IMR-90 (cell line): ENCODE results near the gene RANBP6. TPM values are rescaled to one million over a fixed set of nuclear protein-coding genes. Genes with fewer than 3 reads are reported as not detected.

Experiments
- ATAC-seq: fragments of 200-7000 bp; cut with Tn5 transposase; 2 replicates; pipeline ENCODE4 v1.9.1; 2020; ENCODE audit warnings: low read depth, mild to moderate bottlenecking, moderate library complexity
- BruUV-seq: library from RNA; stranded (reverse); fragments of 400-500 nt; replicated peaks from 2 replicates; lab custom pipeline; 2021; lab: Mats Ljungman, UMichigan
- CTCF ChIA-PET: fragments of 300-600 bp; formaldehyde crosslinking; extraction: SDS; loops from one replicate; lab custom pipeline; 2021; ENCODE audit warnings: antibody characterized with exemption; lab: Yijun Ruan, JAX
- POLR2A ChIA-PET: fragments of 300-600 bp; sonication (Branson Sonifier 250); formaldehyde crosslinking; loops from one replicate; lab custom pipeline; 2022; ENCODE audit warnings: antibody characterized with exemption; ENCODE audit not compliant: unreplicated experiment; lab: Charles Lee
- DNase-seq: peaks from one replicate; pipeline ENCODE4 v3.0.0; 2013
- H2AFZ ChIP-seq: replicated peaks from 2 replicates; pipeline ENCODE3; 2013; ENCODE audit warnings: low read length, mild to moderate bottlenecking; ENCODE audit not compliant: poor library complexity
- H2AK5ac ChIP-seq: 2 replicates; pipeline ENCODE4 v1.6.1; 2013; ENCODE audit warnings: low read depth, low read length, inconsistent platforms
- H2AK9ac ChIP-seq: replicated peaks from 2 replicates; pipeline ENCODE3; 2013; ENCODE audit warnings: mild to moderate bottlenecking, low read depth, low read length, moderate library complexity; ENCODE audit not compliant: poor library complexity
- H2BK120ac ChIP-seq: 2 replicates; pipeline ENCODE4 v1.6.1; 2013; ENCODE audit warnings: low read depth, low read length, inconsistent platforms
- H2BK15ac ChIP-seq: 3 replicates; pipeline ENCODE4 v1.6.1; 2013; ENCODE audit warnings: low read depth, low read length, inconsistent platforms
- H2BK20ac ChIP-seq: 2 replicates; pipeline ENCODE4 v1.6.1; 2013; ENCODE audit warnings: low read depth, mild to moderate bottlenecking, inconsistent platforms, low read length, moderate library complexity
- H2BK5ac ChIP-seq: 2 replicates; pipeline ENCODE4 v1.6.1; 2013; ENCODE audit warnings: mild to moderate bottlenecking, low read depth, low read length, inconsistent platforms; ENCODE audit not compliant: poor library complexity, severe bottlenecking
- H3K14ac ChIP-seq: replicated peaks from 2 replicates; pipeline ENCODE4 v1.6.1; 2013; ENCODE audit warnings: low read depth, low read length, inconsistent platforms
- H3K18ac ChIP-seq: 2 replicates; pipeline ENCODE4 v1.6.1; 2013; ENCODE audit warnings: low read depth, low read length, control low read depth
- H3K23ac ChIP-seq: 2 replicates; pipeline ENCODE4 v1.6.1; 2013; ENCODE audit warnings: low read depth, low read length, inconsistent platforms
- H3K27ac ChIP-seq: 2 replicates; pipeline ENCODE4 v1.5.1; 2013; ENCODE audit warnings: mild to moderate bottlenecking, control low read depth, low read length; ENCODE audit not compliant: insufficient read depth
- H3K27me3 ChIP-seq: 2 replicates; pipeline ENCODE4 v1.6.1; 2013; ENCODE audit warnings: low read length; ENCODE audit not compliant: control insufficient read depth, insufficient read depth
- H3K36me3 ChIP-seq: 2 replicates; pipeline ENCODE4 v1.6.1; 2013; ENCODE audit warnings: low read length, mixed read lengths; ENCODE audit not compliant: control insufficient read depth, insufficient read depth
- H3K4ac ChIP-seq: 2 replicates; pipeline ENCODE4 v1.6.1; 2013; ENCODE audit warnings: low read depth, low read length, inconsistent platforms
- H3K4me1 ChIP-seq: 2 replicates; pipeline ENCODE4 v1.6.1; 2013; ENCODE audit warnings: low read length, mixed read lengths; ENCODE audit not compliant: control insufficient read depth, insufficient read depth
- H3K4me2 ChIP-seq: 2 replicates; pipeline ENCODE4 v1.6.1; 2013; ENCODE audit warnings: low read depth, mild to moderate bottlenecking, control low read depth, low read length, moderate library complexity
- H3K4me3 ChIP-seq: 2 replicates; pipeline ENCODE4 v1.5.1; 2013; ENCODE audit warnings: low read depth, mild to moderate bottlenecking, control low read depth, low read length, moderate library complexity; ENCODE audit not compliant: insufficient read depth
- H3K56ac ChIP-seq: 2 replicates; pipeline ENCODE4 v1.6.1; 2013; ENCODE audit warnings: low read length, inconsistent platforms; ENCODE audit not compliant: insufficient read depth; ENCODE audit errors: extremely low read depth
- H3K79me1 ChIP-seq, 2 experiments: 2 replicates each; pipeline ENCODE4 v1.6.1; 2013; ENCODE audit warnings: low read length in 2 of 2, inconsistent platforms in 1 of 2, low read depth in 1 of 2
- H3K9ac ChIP-seq: 2 replicates; pipeline ENCODE4 v1.6.1; 2013; ENCODE audit warnings: low read depth, low read length, control low read depth
- H3K9me1 ChIP-seq: 2 replicates; pipeline ENCODE4 v1.6.1; 2013; ENCODE audit warnings: low read length, inconsistent platforms; ENCODE audit not compliant: insufficient read depth
- H3K9me3 ChIP-seq: 2 replicates; pipeline ENCODE4 v1.6.1; 2013; ENCODE audit warnings: low read length; ENCODE audit not compliant: control insufficient read depth, insufficient read depth
- H4K20me1 ChIP-seq: 2 replicates; pipeline ENCODE4 v1.6.1; 2013; ENCODE audit warnings: low read length, inconsistent platforms; ENCODE audit not compliant: insufficient read depth
- H4K5ac ChIP-seq: 2 replicates; pipeline ENCODE4 v1.6.1; 2013; ENCODE audit warnings: mild to moderate bottlenecking, low read depth, low read length, control low read depth
- H4K8ac ChIP-seq, 2 experiments: 2 replicates each; pipeline ENCODE4 v1.6.1; 2013; ENCODE audit warnings: low read depth in 2 of 2, low read length in 2 of 2, control low read depth in 1 of 2, inconsistent platforms in 1 of 2
- H4K91ac ChIP-seq: 2 replicates; pipeline ENCODE4 v1.6.1; 2013; ENCODE audit warnings: low read depth, low read length, inconsistent platforms; ENCODE audit not compliant: insufficient read depth
- CHD1 ChIP-seq: IDR thresholded peaks from 2 replicates; pipeline ENCODE4 v1.6.1; 2012; ENCODE audit warnings: low read depth, low read length, improper control_type of control experiment
- NFE2L2 ChIP-seq: fragments of 150-350 bp; IDR thresholded peaks from 2 replicates; pipeline ENCODE4 v1.6.1; 2016; ENCODE audit warnings: low read depth, mild to moderate bottlenecking, low read length
- RAD21 ChIP-seq: IDR thresholded peaks from 2 replicates; pipeline ENCODE4 v1.6.1; 2012; ENCODE audit warnings: low read length, improper control_type of control experiment
- WGBS, 2 experiments: methylation state at CpG; one replicate each; pipeline versions ENCODE4 v1.1.5 to v1.1.7; 2013; ENCODE audit warnings: missing lambda C conversion rate in 2 of 2; ENCODE audit not compliant: insufficient read length in 1 of 2; ENCODE audit errors: extremely low coverage in 2 of 2; 5-methylcytosine and 5-hydroxymethylcytosine counted together
- dilution Hi-C: fragments of 300-500 bp; cut with HindIII; formaldehyde crosslinking; loops from one replicate; pipeline ENCODE4 v1.14.3; 2018; ENCODE audit warnings: low sequenced_read_pairs; ENCODE audit not compliant: unreplicated experiment
- in situ Hi-C: fragments of 300-500 bp; cut with MboI; formaldehyde crosslinking; loops from 3 replicates; pipeline ENCODE4 v1.14.3; 2019; ENCODE audit warnings: low sequenced_read_pairs, inconsistent platforms, mixed read lengths
- intact Hi-C: fragments of 100-400 bp; cut with micrococcal nuclease; formaldehyde crosslinking; loops from 2 replicates; pipeline ENCODE4 v1.10.0; 2022
- polyA plus RNA-seq, 3 experiments: library from polyadenylated mRNA; depleted of rRNA; stranded (reverse); fragments of >200 nt; gene quantifications; 2 replicates each; pipeline ENCODE4 v1.2.3, GENCODE V29; 2012; ENCODE audit warnings: low replicate concordance in 1 of 3
- total RNA-seq: library from RNA; depleted of rRNA; stranded (reverse); fragments of >200 nt; gene quantifications from 2 replicates; pipeline ENCODE4 v1.2.3, GENCODE V29; 2012
- TF ChIP-seq, protein P1 (sequence below): fragments of 150-350 bp; IDR thresholded peaks from 2 replicates; pipeline ENCODE4 v1.6.1; 2016; ENCODE audit warnings: low read depth, mild to moderate bottlenecking, low read length, moderate library complexity, borderline replicate concordance

The RANBP6 gene
- total and polyA plus RNA-seq, 2 of the 4 experiments (the other 2 are of a cell fraction) = 7.5 to 42.3 TPM

- Histone ChIP-seq H3K4me1 (no peaks in the 10 kb centered on the region), H3K56ac (no peak overlapping the region), H3K79me1 (peaks cover 16 to 53% of the 10 kb centered on the region in 2 experiments), H2BK15ac (no peak overlapping the region), H3K36me3 (no peaks in the 10 kb centered on the region), H4K91ac (no peak overlapping the region), H2BK20ac (no peak overlapping the region), H2AFZ (no peak overlapping the region), H3K9me1 (no peaks in the 10 kb centered on the region; the same call in 1 of the 2 replicates), H3K27me3 (no peaks in the 10 kb centered on the region), H3K9ac (no peak overlapping the region), H3K4me3 (no peak overlapping the region), H2BK120ac (no peak overlapping the region), H4K5ac (no peak overlapping the region), H2AK5ac (no peak overlapping the region), H3K4ac (no peak overlapping the region), H3K9me3 (no peaks in the 10 kb centered on the region), H2BK5ac (no peak overlapping the region), H3K23ac (no peak overlapping the region), H2AK9ac (no peak overlapping the region), H3K18ac (no peak overlapping the region), H4K20me1 (peaks cover 27% of the 10 kb centered on the region; the same call in 1 of the 2 replicates), H3K4me2 (no peak overlapping the region), H3K27ac (no peak overlapping the region), H3K14ac (no peak overlapping the region), H4K8ac (no peak overlapping the region)
- ATAC-seq (no peak), DNase-seq (no peak)
- in situ Hi-C loops (no loop called here), intact Hi-C loops (loop anchor here (5.0 kb wide), 1 partner anchor 42 kb away; no protein-coding TSS in a partner anchor), dilution Hi-C loops (no loop called here)
- POLR2A ChIA-PET = no interaction called here
- no TSS peak for BruUV-seq
- no peak for TF ChIP-seq CHD1
- TF ChIP-seq NFE2L2 = no peak
- no peak for TF ChIP-seq RAD21
- TF ChIP-seq, protein P1, sequence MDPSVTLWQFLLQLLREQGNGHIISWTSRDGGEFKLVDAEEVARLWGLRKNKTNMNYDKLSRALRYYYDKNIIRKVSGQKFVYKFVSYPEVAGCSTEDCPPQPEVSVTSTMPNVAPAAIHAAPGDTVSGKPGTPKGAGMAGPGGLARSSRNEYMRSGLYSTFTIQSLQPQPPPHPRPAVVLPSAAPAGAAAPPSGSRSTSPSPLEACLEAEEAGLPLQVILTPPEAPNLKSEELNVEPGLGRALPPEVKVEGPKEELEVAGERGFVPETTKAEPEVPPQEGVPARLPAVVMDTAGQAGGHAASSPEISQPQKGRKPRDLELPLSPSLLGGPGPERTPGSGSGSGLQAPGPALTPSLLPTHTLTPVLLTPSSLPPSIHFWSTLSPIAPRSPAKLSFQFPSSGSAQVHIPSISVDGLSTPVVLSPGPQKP = no peak
- CTCF ChIA-PET = interaction anchor here (0.7 kb wide), 1 partner anchor 9 kb away, joined by 3 read pairs; a partner anchor contains a TSS
- WGBS, 2 experiments = 100% methylated on average over 2 of the region's 2 CpGs; no CpG with 5 or more reads in 1 of the 2 experiments
Observed at GRCh38 chr9:5999443-6000101, 15.9 kb downstream of the RANBP6 start.
